Uterus (tissue), 2 donors: ENCODE data around the gene CCDC141.

Experiments
- POLR2A ChIP-seq, 2 donors: fragments of 450-650 bp; IDR thresholded peaks; one replicate each; pipeline ENCODE4 v1.6.1; 2016; ENCODE audit warnings: antibody characterized with exemption in 2 of 2, mild to moderate bottlenecking in 1 of 2, moderate library complexity in 1 of 2
- TF ChIP-seq, protein P1 (sequence below), 4 experiments: fragments of 200-600 bp in 2 of 4; fragments of 450-650 bp in 2 of 4; sonication (generic) in 2 of 4; IDR thresholded peaks; one replicate each; pipeline ENCODE4 v1.5.1; 2016 to 2019; ENCODE audit warnings: antibody characterized with exemption in 4 of 4, mild to moderate bottlenecking in 2 of 4, moderate library complexity in 1 of 4

DNA sequence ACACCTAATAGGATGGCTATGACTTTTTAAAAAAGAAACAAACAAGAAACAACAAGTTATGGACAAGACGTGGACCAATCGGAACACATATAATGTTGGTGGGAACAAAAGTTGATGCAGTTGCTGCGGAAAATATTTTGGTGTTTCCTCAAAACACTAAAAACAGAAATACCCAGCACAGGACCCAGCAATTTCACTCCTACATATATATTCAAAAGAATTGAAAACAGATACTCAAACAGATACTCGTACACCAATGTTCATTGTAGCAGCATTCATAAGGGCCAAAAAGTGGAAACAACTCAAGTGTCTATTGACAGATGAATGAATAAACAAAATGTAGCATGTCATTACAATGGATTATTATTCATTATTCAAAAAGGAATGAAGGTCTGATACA, 12.1 kb downstream of the CCDC141 start:
- TF ChIP-seq, protein P1, sequence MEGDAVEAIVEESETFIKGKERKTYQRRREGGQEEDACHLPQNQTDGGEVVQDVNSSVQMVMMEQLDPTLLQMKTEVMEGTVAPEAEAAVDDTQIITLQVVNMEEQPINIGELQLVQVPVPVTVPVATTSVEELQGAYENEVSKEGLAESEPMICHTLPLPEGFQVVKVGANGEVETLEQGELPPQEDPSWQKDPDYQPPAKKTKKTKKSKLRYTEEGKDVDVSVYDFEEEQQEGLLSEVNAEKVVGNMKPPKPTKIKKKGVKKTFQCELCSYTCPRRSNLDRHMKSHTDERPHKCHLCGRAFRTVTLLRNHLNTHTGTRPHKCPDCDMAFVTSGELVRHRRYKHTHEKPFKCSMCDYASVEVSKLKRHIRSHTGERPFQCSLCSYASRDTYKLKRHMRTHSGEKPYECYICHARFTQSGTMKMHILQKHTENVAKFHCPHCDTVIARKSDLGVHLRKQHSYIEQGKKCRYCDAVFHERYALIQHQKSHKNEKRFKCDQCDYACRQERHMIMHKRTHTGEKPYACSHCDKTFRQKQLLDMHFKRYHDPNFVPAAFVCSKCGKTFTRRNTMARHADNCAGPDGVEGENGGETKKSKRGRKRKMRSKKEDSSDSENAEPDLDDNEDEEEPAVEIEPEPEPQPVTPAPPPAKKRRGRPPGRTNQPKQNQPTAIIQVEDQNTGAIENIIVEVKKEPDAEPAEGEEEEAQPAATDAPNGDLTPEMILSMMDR (IDR thresholded peaks at IDR 0.05), result no peak
- TF ChIP-seq POLR2A (IDR thresholded peaks at IDR 0.05), result no peak
